HL-60 (cell line): Measurements from ENCODE around the gene MVK.

Source experiments
- CTCF ChIP-seq: IDR thresholded peaks from one replicate; pipeline ENCODE4 v1.5.1; 2011; ENCODE audit warnings: low read length, control low read depth, inconsistent platforms; ENCODE audit not compliant: insufficient read depth
- GABPA ChIP-seq: IDR thresholded peaks from 2 replicates; pipeline ENCODE4 v1.6.1; 2012; ENCODE audit warnings: low read depth
- REST ChIP-seq: IDR thresholded peaks from 2 replicates; pipeline ENCODE4 v1.6.1; 2012; ENCODE audit warnings: low read depth; ENCODE audit not compliant: insufficient replicate concordance

- TF ChIP-seq CTCF, result no peak
- no peak for TF ChIP-seq REST
- no peak for TF ChIP-seq GABPA
Observed at GRCh38 chr12:109549613-109550270, 23.9 kb upstream of the MVK start.
